ENCODE measurements around the gene SDK1.

The SDK1 gene

DNA sequence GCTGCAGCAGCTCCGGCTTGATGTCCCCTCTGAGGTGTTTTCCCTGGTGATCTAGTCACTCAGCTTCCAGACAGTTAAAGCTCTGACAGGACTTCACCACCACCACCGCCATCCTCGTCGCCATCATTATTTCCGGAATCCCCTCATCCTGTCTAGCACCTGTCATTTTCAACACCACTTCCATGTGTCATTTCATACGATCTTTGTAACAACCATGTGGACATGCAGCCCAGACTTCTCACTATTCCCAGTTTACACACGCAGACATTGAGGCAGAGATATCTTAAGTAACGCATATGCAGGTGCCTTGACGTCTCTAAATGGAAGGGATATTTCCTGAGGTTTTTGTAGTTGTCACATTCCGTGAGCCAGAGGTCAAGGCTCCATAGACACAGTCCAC, 850.5 kb downstream of the SDK1 start (continued):
- TF ChIP-seq ZNF248 (tag by site-specific recombination; IDR thresholded peaks at IDR 0.05) (no peak), ZNF600 (tag by site-specific recombination; IDR thresholded peaks at IDR 0.05) (no peak), ZNF585B (tag by site-specific recombination; IDR thresholded peaks at IDR 0.05) (no peak), ZNF423 (tag by site-specific recombination; IDR thresholded peaks at IDR 0.05) (no peak), ZNF785 (tag by site-specific recombination; IDR thresholded peaks at IDR 0.05) (no peak), ZNF596 (tag by site-specific recombination; IDR thresholded peaks at IDR 0.05) (no peak)
- TF ChIP-seq, protein P1, sequence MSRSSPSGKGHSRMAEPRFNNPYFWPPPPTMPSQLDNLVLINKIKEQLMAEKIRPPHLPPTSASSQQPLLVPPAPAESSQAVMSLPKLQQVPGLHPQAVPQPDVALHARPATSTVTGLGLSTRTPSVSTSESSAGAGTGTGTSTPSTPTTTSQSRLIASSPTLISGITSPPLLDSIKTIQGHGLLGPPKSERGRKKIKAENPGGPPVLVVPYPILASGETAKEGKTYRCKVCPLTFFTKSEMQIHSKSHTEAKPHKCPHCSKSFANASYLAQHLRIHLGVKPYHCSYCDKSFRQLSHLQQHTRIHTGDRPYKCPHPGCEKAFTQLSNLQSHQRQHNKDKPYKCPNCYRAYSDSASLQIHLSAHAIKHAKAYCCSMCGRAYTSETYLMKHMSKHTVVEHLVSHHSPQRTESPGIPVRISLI (tag by site-specific recombination; IDR thresholded peaks at IDR 0.05) = no peak

DNA sequence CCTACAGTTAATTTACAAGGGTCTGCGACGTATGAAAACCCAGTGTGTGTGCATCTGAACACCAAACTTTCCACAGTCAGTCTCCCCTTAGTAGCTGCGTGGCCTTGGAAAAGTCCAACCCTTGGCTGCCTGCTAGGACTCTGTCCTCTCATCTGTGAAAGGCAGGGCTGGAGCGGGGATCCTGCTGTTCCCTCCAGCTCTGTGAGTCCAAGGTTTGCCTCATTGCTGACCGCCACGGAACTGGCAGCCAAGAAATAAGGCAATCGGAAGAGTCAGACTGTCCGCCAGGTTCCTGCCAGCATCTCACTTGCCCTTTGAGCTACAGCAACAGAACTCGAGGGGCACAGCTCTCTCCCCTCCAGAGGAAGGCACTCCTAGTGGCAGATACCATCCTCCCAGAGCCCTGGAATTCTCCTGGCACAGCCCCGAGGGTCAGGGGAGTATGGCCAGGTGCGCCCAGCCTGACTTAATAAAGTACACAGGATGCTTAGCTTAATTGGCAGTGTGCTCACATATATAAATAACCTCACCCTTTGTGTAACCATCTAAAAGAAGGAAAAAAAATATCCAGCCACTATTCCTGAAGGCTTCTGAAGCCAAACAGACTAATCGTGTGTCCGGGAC, 851.0 kb downstream of the SDK1 start:
- Histone ChIP-seq H3K9me3 (ENCODE audit: control insufficient read depth, insufficient read depth, low read depth, low read length) (no peaks in the 10 kb centered on the region), H3K4me3 (ENCODE audit: low read depth, low read length) (no peak overlapping the region), H3K27ac (ENCODE audit: extremely low read depth, low read depth, low read length) (no peak overlapping the region), H3K4me1 (ENCODE audit: control insufficient read depth, insufficient read depth, low read length) (no peaks in the 10 kb centered on the region), H3K36me3 (ENCODE audit: control insufficient read depth in 2 of 2, insufficient read depth in 1 of 2, low read length in 2 of 2) (no peaks in the 10 kb centered on the region)
- CTCF ChIA-PET = interaction anchor here (0.7 kb wide), 1 partner anchor 753 kb away, joined by 3 read pairs; no protein-coding TSS in a partner anchor
- TF ChIP-seq ZNF132 (tag by site-specific recombination; IDR thresholded peaks at IDR 0.05; ENCODE audit: borderline replicate concordance) (no peak), ZNF561 (tag by site-specific recombination; IDR thresholded peaks at IDR 0.05; ENCODE audit: borderline replicate concordance) (no peak)
- POLR2A ChIA-PET = no interaction called here

DNA sequence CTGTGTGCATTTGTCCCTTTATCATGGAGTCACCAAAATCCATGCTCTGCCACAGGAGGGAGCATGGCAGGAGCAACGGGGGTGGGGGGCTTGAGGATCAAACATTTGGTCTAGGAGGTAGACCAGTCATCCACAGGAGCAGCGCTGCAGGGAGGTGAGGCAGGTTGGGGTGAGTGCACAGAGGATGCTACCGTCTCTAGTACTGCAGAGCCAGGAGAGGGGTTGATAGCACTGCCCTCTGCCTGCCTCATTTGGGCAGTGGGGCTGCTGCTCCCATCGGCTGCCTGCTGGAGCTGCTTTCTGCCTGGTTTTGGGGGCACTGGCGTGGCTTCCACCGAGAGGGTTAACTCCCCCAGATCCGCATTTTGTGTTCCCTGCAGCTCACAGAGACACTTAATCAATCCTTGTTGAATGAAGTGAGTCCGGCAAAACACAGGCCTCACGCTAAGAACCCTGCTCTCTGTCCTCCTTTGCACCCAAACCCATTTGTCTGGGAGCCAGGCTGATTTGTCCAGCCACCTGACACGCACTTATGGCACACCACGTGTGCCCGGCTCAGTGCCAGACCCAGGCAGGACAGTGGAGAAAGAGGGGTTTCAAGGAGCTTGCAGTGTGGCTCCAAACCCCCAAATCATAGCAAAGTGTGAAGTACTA, 854.0 kb downstream of the SDK1 start:
- ChIA-PET CTCF (no interaction called here), POLR2A (no interaction called here)
- Histone ChIP-seq H3K27ac (ENCODE audit: extremely low read depth, low read depth, low read length) (no peak overlapping the region), H3K9me3 (ENCODE audit: control insufficient read depth, insufficient read depth, low read depth, low read length) (no peaks in the 10 kb centered on the region), H3K4me3 (ENCODE audit: low read depth, low read length) (no peak overlapping the region), H3K36me3 (ENCODE audit: control insufficient read depth in 2 of 2, insufficient read depth in 1 of 2, low read length in 2 of 2) (no peaks in the 10 kb centered on the region), H3K4me1 (ENCODE audit: control insufficient read depth, insufficient read depth, low read length) (no peaks in the 10 kb centered on the region)
- TF ChIP-seq, protein P2, sequence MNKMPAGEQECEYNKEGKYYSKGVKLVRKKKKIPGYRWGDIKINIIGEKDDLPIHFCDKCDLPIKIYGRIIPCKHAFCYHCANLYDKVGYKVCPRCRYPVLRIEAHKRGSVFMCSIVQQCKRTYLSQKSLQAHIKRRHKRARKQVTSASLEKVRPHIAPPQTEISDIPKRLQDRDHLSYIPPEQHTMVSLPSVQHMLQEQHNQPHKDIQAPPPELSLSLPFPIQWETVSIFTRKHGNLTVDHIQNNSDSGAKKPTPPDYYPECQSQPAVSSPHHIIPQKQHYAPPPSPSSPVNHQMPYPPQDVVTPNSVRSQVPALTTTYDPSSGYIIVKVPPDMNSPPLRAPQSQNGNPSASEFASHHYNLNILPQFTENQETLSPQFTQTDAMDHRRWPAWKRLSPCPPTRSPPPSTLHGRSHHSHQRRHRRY (tag by site-specific recombination; IDR thresholded peaks at IDR 0.05) = no peak
- TF ChIP-seq ZNF341 (tag by site-specific recombination; IDR thresholded peaks at IDR 0.05; ENCODE audit: low read depth) (no peak), SALL2 (tag by site-specific recombination; IDR thresholded peaks at IDR 0.05; ENCODE audit: borderline replicate concordance) (no peak), YY2 (tag by site-specific recombination; IDR thresholded peaks at IDR 0.05) (no peak)

DNA sequence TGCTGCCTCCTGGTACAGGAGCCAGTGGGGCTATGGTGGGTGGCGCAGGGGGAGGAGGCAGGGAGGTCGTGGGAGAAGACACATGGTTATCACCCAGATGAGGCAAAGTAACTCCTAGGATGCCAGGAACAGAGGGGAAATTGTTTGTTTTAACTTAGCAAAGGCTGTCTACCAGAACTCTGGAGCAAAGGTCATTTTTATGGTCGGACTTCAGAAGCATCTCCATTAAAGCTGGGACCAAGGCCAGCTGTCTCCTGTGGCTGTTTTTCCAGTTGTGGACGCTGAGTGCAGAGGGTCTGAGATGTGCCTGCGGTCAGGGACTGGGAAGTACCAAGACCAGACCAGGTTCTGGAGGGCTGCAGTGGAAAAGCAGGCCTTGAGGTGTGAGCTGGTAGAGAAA, 855.1 kb downstream of the SDK1 start:
- CTCF ChIA-PET = no interaction called here

More for the DNA sequence above, 855.1 kb downstream of the SDK1 start:
- no peak for TF ChIP-seq ZNF146 (tag by site-specific recombination; IDR thresholded peaks at IDR 0.05)
- no peak for TF ChIP-seq ZNF514 (tag by site-specific recombination; IDR thresholded peaks at IDR 0.05)
- no peak for TF ChIP-seq ZIC2 (tag by site-specific recombination; IDR thresholded peaks at IDR 0.05)
- no peak for TF ChIP-seq BCL11A (tag by site-specific recombination; IDR thresholded peaks at IDR 0.05; ENCODE audit: low read depth)
- TF ChIP-seq, protein P3, sequence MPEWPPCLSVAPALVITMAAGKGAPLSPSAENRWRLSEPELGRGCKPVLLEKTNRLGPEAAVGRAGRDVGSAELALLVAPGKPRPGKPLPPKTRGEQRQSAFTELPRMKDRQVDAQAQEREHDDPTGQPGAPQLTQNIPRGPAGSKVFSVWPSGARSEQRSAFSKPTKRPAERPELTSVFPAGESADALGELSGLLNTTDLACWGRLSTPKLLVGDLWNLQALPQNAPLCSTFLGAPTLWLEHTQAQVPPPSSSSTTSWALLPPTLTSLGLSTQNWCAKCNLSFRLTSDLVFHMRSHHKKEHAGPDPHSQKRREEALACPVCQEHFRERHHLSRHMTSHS (tag by site-specific recombination; IDR thresholded peaks at IDR 0.05) = no peak
- no peak for TF ChIP-seq ZNF830 (tag by site-specific recombination; IDR thresholded peaks at IDR 0.05; ENCODE audit: low read depth)
- no peak for TF ChIP-seq ZNF10 (tag by site-specific recombination; IDR thresholded peaks at IDR 0.05)
- TF ChIP-seq ZNF670 (tag by site-specific recombination; IDR thresholded peaks at IDR 0.05; ENCODE audit: low read depth) = no peak
- TF ChIP-seq ZNF391 (tag by site-specific recombination; IDR thresholded peaks at IDR 0.05; ENCODE audit: borderline replicate concordance, low read depth) = no peak
- no peak for TF ChIP-seq BCL11B (tag by site-specific recombination; IDR thresholded peaks at IDR 0.05; ENCODE audit: low read depth)
- Histone ChIP-seq H3K4me3 (ENCODE audit: low read depth, low read length) (no peak overlapping the region), H3K27ac (ENCODE audit: extremely low read depth, low read depth, low read length) (no peak overlapping the region), H3K9me3 (ENCODE audit: control insufficient read depth, insufficient read depth, low read depth, low read length) (no peaks in the 10 kb centered on the region), H3K36me3 (ENCODE audit: control insufficient read depth in 2 of 2, insufficient read depth in 1 of 2, low read length in 2 of 2) (no peaks in the 10 kb centered on the region), H3K4me1 (ENCODE audit: control insufficient read depth, insufficient read depth, low read length) (no peaks in the 10 kb centered on the region)
- POLR2A ChIA-PET = no interaction called here

All from HEK293 (cell line).